Neural crest cell (in vitro differentiated cells): ENCODE results near the gene PTPRM. TPM values are rescaled to one million over a fixed set of nuclear protein-coding genes. Genes with fewer than 3 reads are reported as not detected.

Experiments used
- DNase-seq: peaks from one replicate; pipeline ENCODE4 v3.0.0; 2021; ENCODE audit warnings: low read depth, mixed read lengths, low spot score
- H3K27ac Mint-ChIP-seq: one replicate; pipeline ENCODE4 v1.8.0; 2021; ENCODE audit warnings: mild to moderate bottlenecking, mixed read lengths; ENCODE audit not compliant: unreplicated experiment
- H3K27me3 Mint-ChIP-seq: 2 replicates; pipeline ENCODE4 v1.8.0; 2021; ENCODE audit warnings: low read depth, mild to moderate bottlenecking, mixed read lengths
- H3K36me3 Mint-ChIP-seq: 2 replicates; pipeline ENCODE4 v1.8.0; 2021; ENCODE audit warnings: low read depth, mild to moderate bottlenecking, mixed read lengths
- H3K4me1 Mint-ChIP-seq: 2 replicates; pipeline ENCODE4 v1.8.0; 2021; ENCODE audit warnings: mixed read lengths
- H3K4me3 Mint-ChIP-seq: one replicate; pipeline ENCODE4 v1.8.0; 2021; ENCODE audit warnings: mild to moderate bottlenecking, mixed read lengths
- H3K9me3 Mint-ChIP-seq: 2 replicates; pipeline ENCODE4 v1.8.0; 2021; ENCODE audit warnings: mixed read lengths
- CTCF ChIP-seq: fragments of 200-600 bp; sonication (generic); conservative IDR thresholded peaks from 2 replicates; pipeline ENCODE4 v1.5.0; 2021; ENCODE audit warnings: antibody characterized with exemption, mild to moderate bottlenecking
- total RNA-seq: library from RNA; stranded (reverse); gene quantifications from 2 replicates; pipeline ENCODE4 v1.2.1, GENCODE V29; 2021

PTPRM gene
- total RNA-seq, 1 donor from 2014 or later, result 7.7 TPM

GRCh38 chr18:8401606-8402005 lies 834.5 kb downstream of the PTPRM start:
- DNase-seq, result no peak
- no peak overlapping the region for H3K27ac Mint-ChIP-seq
- H3K9me3 Mint-ChIP-seq, result no peaks in the 10 kb centered on the region
- no peaks in the 10 kb centered on the region for H3K36me3 Mint-ChIP-seq
- H3K4me3 Mint-ChIP-seq, result no peak overlapping the region
- TF ChIP-seq CTCF, result no peak
- H3K4me1 Mint-ChIP-seq, result peaks cover 6% of the 10 kb centered on the region
- H3K27me3 Mint-ChIP-seq, result no peaks in the 10 kb centered on the region

- H3K27ac Mint-ChIP-seq, result no peak overlapping the region
- DNase-seq, result no peak
- peaks cover under 1% of the 10 kb centered on the region for H3K4me1 Mint-ChIP-seq
- no peaks in the 10 kb centered on the region for H3K36me3 Mint-ChIP-seq
- no peak for TF ChIP-seq CTCF
- H3K27me3 Mint-ChIP-seq, result no peaks in the 10 kb centered on the region
- no peaks in the 10 kb centered on the region for H3K9me3 Mint-ChIP-seq
- no peak overlapping the region for H3K4me3 Mint-ChIP-seq
Measured at GRCh38 chr18:8402237-8402636, 835.1 kb downstream of the PTPRM start.

GRCh38 chr18:8403713-8404112 lies 836.6 kb downstream of the PTPRM start:
- no peak for TF ChIP-seq CTCF
- no peak for DNase-seq
- Mint-ChIP-seq H3K4me1 (no peaks in the 10 kb centered on the region), H3K27me3 (no peaks in the 10 kb centered on the region), H3K4me3 (no peak overlapping the region), H3K36me3 (no peaks in the 10 kb centered on the region), H3K9me3 (no peaks in the 10 kb centered on the region), H3K27ac (no peak overlapping the region)

- Mint-ChIP-seq H3K9me3 (peaks cover 7% of the 10 kb centered on the region), H3K27me3 (no peaks in the 10 kb centered on the region), H3K4me3 (no peak overlapping the region), H3K4me1 (no peaks in the 10 kb centered on the region), H3K27ac (no peak overlapping the region), H3K36me3 (peaks cover 11% of the 10 kb centered on the region)
- no peak for TF ChIP-seq CTCF
- DNase-seq, result no peak
Measured at GRCh38 chr18:8406186-8406867, 839.2 kb downstream of the PTPRM start.

- TF ChIP-seq CTCF, result no peak
- Mint-ChIP-seq H3K4me3 (no peak overlapping the region), H3K27ac (no peak overlapping the region), H3K27me3 (no peaks in the 10 kb centered on the region), H3K4me1 (no peaks in the 10 kb centered on the region), H3K36me3 (peaks cover 13% of the 10 kb centered on the region), H3K9me3 (peaks cover 12% of the 10 kb centered on the region)
- DNase-seq, result no peak
Measured at GRCh38 chr18:8406868-8407250, 839.7 kb downstream of the PTPRM start.
